Tibial nerve (tissue), 4 donors: ENCODE measurements around the gene CYSRT1. TPM values are rescaled to one million over a fixed set of nuclear protein-coding genes. Genes with fewer than 3 reads are reported as not detected.

Experiments used
- DNase-seq, 2 donors: peaks; one replicate each; pipeline ENCODE4 v3.0.0-alpha.2; 2019; ENCODE audit warnings: low spot score in 2 of 2
- H3K27ac ChIP-seq, 4 donors: fragments of 200-600 bp; sonication (generic) in 3 of 4; one replicate each; pipeline ENCODE4 v1.5.1; 2017 to 2019; ENCODE audit warnings: mild to moderate bottlenecking in 1 of 4
- H3K27me3 ChIP-seq, 2 donors: fragments of 200-600 bp; sonication (generic) in 1 of 2; one replicate each; pipeline versions ENCODE4 v1.5.1 to v1.6.0; 2017 to 2019
- H3K36me3 ChIP-seq, 3 donors: fragments of 200-600 bp; sonication (generic); one replicate each; pipeline ENCODE4 v1.5.1; 2018 to 2019
- H3K4me1 ChIP-seq, 4 donors: fragments of 200-600 bp; sonication (generic) in 3 of 4; one replicate each; pipeline ENCODE4 v1.5.1; 2017 to 2019
- H3K4me3 ChIP-seq, 4 donors: fragments of 200-600 bp; sonication (generic) in 3 of 4; one replicate each; pipeline ENCODE4 v1.5.1; 2017 to 2019; ENCODE audit warnings: mild to moderate bottlenecking in 1 of 4, moderate library complexity in 1 of 4
- H3K9me3 ChIP-seq, 4 donors: fragments of 200-600 bp; sonication (generic) in 3 of 4; one replicate each; pipeline ENCODE4 v1.5.1; 2017 to 2019
- CTCF ChIP-seq, 5 experiments: fragments of 200-600 bp in 3 of 5; fragments of 450-650 bp in 2 of 5; sonication (generic) in 3 of 5; IDR thresholded peaks; one replicate each; pipeline ENCODE4 v1.5.1; 2016 to 2019; ENCODE audit warnings: antibody characterized with exemption in 5 of 5, mild to moderate bottlenecking in 3 of 5, moderate library complexity in 2 of 5
- EP300 ChIP-seq, 2 donors: sonication (generic); formaldehyde crosslinking; IDR thresholded peaks; one replicate each; pipeline ENCODE4 v1.6.1; 2017; ENCODE audit warnings: antibody characterized with exemption in 2 of 2, mild to moderate bottlenecking in 1 of 2
- POLR2A ChIP-seq, 2 donors: fragments of 450-650 bp; IDR thresholded peaks; one replicate each; pipeline ENCODE4 v1.6.1; 2017; ENCODE audit warnings: antibody characterized with exemption in 2 of 2, mild to moderate bottlenecking in 2 of 2, moderate library complexity in 2 of 2
- WGBS, 2 donors: methylation state at CpG; one replicate each; pipeline ENCODE4 v1.1.5; 2018; 5-methylcytosine and 5-hydroxymethylcytosine counted together
- total RNA-seq, 4 donors: library from RNA; depleted of rRNA; stranded (reverse); fragments of >200 nt; gene quantifications; one replicate each; pipeline ENCODE4 v1.1.0, GENCODE V29; 2016

CYSRT1 gene
- total RNA-seq, 4 donors from 2014 or later = not detected

GRCh38 chr9:137265496-137266161 is 40.7 kb downstream of the CYSRT1 start:
- Histone ChIP-seq H3K27me3 (no peaks in the 10 kb centered on the region), H3K36me3 (peaks cover 0 to 83% (median 11%) of the 10 kb centered on the region in 3 donors), H3K4me3 (no peak overlapping the region), H3K27ac (no peak overlapping the region), H3K9me3 (no peaks in the 10 kb centered on the region), H3K4me1 (peaks cover 0 to 11% (median 3%) of the 10 kb centered on the region in 4 donors)
- DNase-seq = no peak
- TF ChIP-seq EP300 (IDR thresholded peaks at IDR 0.05) (no peak), CTCF (IDR thresholded peaks at IDR 0.05) (no peak), POLR2A (IDR thresholded peaks at IDR 0.05) (no peak)
- WGBS, 2 donors = 90 to 94% methylated on average over 23 to 27 of the region's 29 CpGs

- 77 to 86% methylated on average over 9 to 10 of the region's 15 CpGs for WGBS, 2 donors
- TF ChIP-seq EP300 (IDR thresholded peaks at IDR 0.05) (no peak), CTCF (IDR thresholded peaks at IDR 0.05) (no peak), POLR2A (IDR thresholded peaks at IDR 0.05) (no peak)
- DNase-seq = no peak
- no peak overlapping the region for H3K27ac ChIP-seq
- no peak overlapping the region for H3K4me3 ChIP-seq
- peaks cover 0 to 86% (median 11%) of the 10 kb centered on the region in 3 donors for H3K36me3 ChIP-seq
- no peaks in the 10 kb centered on the region for H3K9me3 ChIP-seq
- H3K27me3 ChIP-seq = no peaks in the 10 kb centered on the region
- peaks cover 0 to 11% (median 3%) of the 10 kb centered on the region in 4 donors for H3K4me1 ChIP-seq
Measured at GRCh38 chr9:137266162-137266527, 41.2 kb downstream of the CYSRT1 start.

- no peak overlapping the region for H3K4me3 ChIP-seq
- 87 to 93% methylated on average over 30 to 32 of the region's 34 CpGs for WGBS, 2 donors
- H3K4me1 ChIP-seq = peaks cover 0 to 11% (median 3%) of the 10 kb centered on the region in 4 donors
- TF ChIP-seq POLR2A (IDR thresholded peaks at IDR 0.05) = no peak
- TF ChIP-seq EP300 (IDR thresholded peaks at IDR 0.05) = no peak
- TF ChIP-seq CTCF (IDR thresholded peaks at IDR 0.05) = no peak
- DNase-seq = no peak
- H3K36me3 ChIP-seq = peaks cover 0 to 93% (median 11%) of the 10 kb centered on the region in 3 donors
- H3K27me3 ChIP-seq = no peaks in the 10 kb centered on the region
- no peaks in the 10 kb centered on the region for H3K9me3 ChIP-seq
- no peak overlapping the region for H3K27ac ChIP-seq
Measured at GRCh38 chr9:137266585-137267453, 41.8 kb downstream of the CYSRT1 start.

DNA sequence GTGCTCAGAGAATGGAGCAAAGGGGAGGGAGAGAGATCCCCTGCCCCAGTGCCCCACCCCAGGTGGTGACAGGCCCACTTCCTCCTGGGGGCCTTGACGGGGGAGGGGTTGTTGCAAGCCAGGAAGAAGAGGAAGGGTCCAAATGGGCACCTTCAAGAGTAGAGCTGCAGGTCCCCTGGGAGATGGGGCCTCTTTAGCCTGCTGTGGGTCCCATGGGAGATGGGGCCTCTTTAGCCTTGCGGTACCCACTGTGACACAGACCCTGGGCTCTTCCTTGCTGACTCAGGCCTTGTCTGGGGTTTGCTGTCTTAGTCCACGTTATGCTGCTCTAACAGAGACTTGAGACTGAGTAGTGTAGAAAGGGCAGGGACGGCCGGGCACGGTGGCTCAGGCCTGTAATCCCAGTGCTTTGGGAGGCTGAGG is 43.0 kb downstream of the CYSRT1 start:
- Histone ChIP-seq H3K9me3 (no peaks in the 10 kb centered on the region), H3K27me3 (no peaks in the 10 kb centered on the region), H3K4me1 (peaks cover 0 to 11% (median 1%) of the 10 kb centered on the region in 4 donors), H3K27ac (no peak overlapping the region), H3K4me3 (no peak overlapping the region), H3K36me3 (peaks cover 3 to 99% (median 21%) of the 10 kb centered on the region in 3 donors)
- 89 to 92% methylated on average over 6 of the region's 6 CpGs for WGBS, 2 donors
- TF ChIP-seq CTCF (IDR thresholded peaks at IDR 0.05) = no peak
- no peak for TF ChIP-seq POLR2A (IDR thresholded peaks at IDR 0.05)
- TF ChIP-seq EP300 (IDR thresholded peaks at IDR 0.05) = no peak
- DNase-seq = no peak
